OCI-M2 (cell line): ENCODE data around the gene MTIF2.
A peak's percentile ranks its signal among the peaks of the same experiment; 100 is the strongest.
"Not testable (repeated sequence)": the region's sequence is repeated elsewhere in the genome, so short reads cannot be mapped to it uniquely, and the experiment has no call there.

Experiments used
- DNase-seq: peaks from one replicate; lab custom pipeline; 2025; ENCODE audit not compliant: unreplicated experiment; lab: John Stamatoyannopoulos, UW

The MTIF2 gene

GRCh38 chr2:55268907-55269644 is at the start of gene MTIF2:
Gene MTIF2 (minus strand): TSS chr2:55269231. CDS start chr2:55263858, 5,373 bp downstream.
- peak; percentile 38 for DNase-seq

DNA sequence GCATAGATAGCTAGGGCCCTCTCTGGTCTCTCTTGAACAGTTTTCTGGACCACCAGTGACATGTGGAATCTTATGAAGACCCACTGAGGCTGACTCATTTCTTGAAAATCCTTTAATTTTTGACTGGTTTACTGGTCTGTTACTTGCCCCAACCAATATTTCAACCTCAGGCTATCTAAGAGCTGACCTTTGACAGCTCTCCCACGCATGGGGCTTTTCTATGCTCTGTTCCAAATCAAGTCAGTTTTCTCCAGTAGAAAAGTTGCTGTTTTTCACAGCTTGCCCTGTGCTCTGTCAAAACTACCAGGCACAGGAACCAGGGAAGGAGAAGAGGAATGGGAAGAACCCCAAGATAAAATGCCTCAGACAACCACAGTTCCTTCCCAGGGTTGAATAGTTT is 46.0 kb upstream of the MTIF2 start:
- no peak for DNase-seq

GRCh38 chr2:55311444-55311870 is 42.4 kb upstream of the MTIF2 start:
- no peak for DNase-seq

GRCh38 chr2:55309446-55309845 is 40.4 kb upstream of the MTIF2 start:
- no peak for DNase-seq

DNA sequence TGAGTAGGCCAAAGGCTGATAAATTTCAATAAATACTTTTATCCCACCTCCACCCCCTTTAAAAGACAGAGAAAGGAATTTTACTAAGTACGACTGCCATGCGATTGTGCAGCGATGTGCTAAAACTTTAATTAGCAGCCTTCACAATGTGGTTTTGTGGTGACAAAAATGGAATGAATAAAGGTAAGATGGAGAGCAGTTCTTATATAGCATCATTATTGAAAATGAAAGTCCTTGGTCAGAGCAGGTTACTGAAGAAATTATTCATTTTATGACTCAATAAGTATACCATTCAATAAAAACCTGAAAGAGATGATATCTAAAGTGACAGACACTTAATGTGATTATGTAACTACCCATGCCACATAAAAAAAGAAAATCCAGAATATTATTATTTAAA is 33.2 kb upstream of the MTIF2 start:
- no peak for DNase-seq

GRCh38 chr2:55301277-55301676 is 32.2 kb upstream of the MTIF2 start:
- DNase-seq, result no peak

GRCh38 chr2:55296393-55296792 is 27.4 kb upstream of the MTIF2 start:
- DNase-seq, result no peak

GRCh38 chr2:55283083-55283482 is 14.1 kb upstream of the MTIF2 start:
- no peak for DNase-seq

DNA sequence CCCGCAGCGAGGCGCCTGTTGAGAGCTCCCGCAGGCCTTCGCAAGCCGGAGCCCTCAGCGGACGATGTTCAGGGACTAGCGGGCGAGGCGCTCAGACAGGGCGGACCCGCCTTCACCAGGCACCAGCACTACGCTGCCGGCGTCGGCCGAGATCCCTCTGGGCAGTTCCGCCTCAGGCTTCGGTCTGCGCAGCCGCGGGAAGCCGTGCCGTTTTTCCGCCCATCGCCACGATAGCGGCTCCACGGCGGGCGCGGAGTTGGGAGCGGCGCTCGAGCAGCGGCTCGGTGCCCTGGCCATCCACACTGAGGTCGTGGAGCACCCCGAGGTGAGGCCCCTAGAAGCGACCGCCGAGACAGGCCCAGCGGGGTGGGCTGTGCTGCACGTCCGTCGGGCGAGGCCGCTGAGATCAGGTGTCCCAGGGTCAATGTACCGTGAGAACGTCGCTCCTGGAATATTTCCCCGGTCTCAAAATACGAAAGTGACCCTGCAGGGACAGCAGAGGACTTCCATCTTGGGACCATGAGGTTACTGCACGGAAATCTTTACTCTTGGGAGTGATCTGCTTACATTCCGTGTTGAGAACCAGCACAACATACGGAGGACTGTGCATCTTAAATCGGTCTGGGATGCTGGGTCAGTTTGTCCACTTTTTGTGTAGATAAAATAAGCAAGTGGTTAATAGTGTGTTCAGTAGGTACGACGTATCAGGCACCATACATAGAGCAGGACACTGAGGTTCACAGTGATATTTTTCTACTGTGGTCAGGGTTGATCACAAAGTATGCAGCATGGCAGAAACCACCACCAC is 13.3 kb upstream of the MTIF2 start:
- DNase-seq, result peak; percentile 51

- not testable (repeated sequence) for DNase-seq
These were observed 12.0 kb upstream of the MTIF2 start for GRCh38 chr2:55280851-55281546.

DNA sequence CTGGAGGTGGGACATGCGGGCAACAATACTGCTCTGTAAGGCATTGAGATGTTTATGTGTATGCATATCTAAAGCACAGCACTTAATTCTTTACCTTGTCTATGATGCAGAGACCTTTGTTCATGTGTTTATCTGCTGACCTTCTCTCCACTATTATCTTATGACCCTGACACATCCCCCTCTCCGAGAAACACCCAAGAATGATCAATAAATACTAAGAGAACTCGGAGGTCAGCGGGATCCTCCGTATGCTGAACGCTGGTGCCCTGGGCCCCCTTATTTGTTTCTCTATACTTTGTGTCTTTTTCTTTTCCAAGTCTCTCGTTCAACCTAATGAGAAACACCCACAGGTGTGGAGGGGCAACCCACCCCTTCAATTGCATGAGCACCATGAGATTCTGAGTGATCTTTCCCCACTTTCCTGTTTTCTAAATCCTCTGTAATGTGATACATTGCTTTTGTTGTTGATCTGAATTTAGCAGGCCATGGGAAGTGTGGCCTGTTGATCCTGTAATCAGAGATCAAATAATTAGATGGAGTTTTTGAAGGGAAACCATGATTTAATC is 10.9 kb upstream of the MTIF2 start:
- not testable (repeated sequence) for DNase-seq

DNA sequence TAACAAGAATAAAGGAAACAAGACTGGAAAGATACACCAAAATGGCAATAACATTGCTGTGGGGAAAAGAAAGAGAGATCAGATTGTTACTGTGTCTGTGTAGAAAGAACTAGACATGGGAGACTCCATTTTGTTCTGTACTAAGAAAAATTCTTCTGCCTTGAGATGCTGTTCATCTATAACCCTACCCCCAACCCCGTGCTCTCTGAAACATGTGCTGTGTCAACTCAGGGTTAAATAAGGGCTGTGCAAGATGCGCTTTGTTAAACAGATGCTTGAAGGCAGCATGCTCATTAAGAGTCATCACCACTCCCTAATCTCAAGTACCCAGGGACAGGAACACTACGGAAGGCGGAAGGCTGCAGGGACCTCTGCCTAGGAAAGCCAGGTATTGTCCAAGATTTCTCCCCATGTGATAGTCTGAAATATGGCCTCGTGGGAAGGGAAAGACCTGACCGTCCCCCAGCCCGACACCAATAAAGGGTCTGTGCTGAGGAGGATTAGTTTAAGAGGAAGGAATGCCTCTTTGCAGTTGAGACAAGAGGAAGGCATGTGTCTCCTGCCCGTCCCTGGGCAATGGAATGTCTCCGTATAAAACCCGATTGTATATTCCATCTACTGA is 10.3 kb upstream of the MTIF2 start:
- DNase-seq, result not testable (repeated sequence)

DNA sequence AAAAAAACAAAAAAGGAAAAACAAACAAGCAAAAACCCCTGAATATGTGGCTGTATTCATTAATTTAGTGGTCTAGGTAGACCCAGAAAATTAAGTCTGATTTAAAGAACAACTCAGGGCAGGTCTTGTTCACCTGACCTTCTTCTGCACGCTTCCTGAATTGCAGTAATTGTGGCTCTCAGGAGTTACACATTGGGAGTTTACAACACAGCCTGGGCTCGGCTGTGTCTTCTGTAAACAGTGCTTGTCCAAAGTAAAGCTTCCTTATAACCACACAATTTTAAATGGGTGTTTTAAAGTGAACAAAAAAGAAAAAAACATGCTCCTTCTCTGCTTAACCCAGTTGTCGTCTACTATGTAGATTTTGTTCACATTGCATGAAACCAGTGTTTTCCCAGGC is 8.3 kb upstream of the MTIF2 start:
- DNase-seq, result no peak

DNA sequence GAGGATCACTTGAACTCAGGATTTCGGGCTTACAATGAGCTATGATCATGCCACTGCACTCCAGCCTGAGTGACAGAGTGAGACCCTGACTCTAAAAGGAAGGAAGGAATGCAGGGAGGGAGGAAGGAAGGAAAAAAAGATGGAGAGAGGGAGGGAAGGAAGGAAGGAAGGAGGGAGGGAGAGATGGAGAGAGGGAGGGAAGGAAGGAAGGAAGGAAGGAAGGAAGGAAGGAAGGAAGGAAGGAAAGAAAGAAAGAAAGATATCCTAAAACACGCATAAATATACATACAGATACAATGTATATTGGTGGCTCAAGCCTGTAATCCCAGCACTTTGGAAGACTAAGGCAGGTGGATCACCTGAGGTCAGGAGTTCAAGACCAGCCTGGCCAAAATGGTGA is 5.3 kb upstream of the MTIF2 start:
- not testable (repeated sequence) for DNase-seq

- DNase-seq, result peak; percentile 4
These were observed 587 bp upstream of the MTIF2 start for GRCh38 chr2:55269645-55269990.

DNA sequence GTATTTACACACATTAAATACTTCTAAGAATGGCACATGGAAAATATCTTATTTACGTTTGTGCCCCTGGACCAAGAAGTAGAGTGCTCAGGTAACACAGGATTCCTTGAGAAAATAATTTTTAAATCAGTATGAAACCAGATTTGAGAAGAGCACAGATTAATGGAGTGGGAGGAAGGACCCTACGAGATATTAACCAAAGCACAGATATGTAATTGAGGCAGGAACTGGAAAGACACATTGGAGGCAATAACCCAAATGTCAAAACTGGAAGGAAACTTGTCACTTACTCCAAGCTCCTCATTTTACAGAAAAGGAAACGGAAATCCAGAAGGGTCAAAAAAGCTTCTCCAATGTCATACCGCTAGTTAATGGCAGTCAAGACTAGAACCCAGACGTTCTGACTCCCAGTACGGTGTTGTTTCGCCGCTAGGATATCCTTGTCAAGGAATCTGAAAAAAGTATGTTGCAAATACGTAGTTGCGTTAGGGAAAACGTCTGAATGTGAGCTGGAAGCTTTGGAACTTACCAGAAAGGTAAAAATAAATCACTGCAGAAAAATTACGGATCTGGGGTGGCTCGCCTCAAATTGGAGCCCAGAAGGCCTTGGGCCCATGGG is 634 bp downstream of the MTIF2 start:
- no peak for DNase-seq

GRCh38 chr2:55259586-55259985 is 9.4 kb downstream of the MTIF2 start:
- DNase-seq, result not testable (repeated sequence)

DNA sequence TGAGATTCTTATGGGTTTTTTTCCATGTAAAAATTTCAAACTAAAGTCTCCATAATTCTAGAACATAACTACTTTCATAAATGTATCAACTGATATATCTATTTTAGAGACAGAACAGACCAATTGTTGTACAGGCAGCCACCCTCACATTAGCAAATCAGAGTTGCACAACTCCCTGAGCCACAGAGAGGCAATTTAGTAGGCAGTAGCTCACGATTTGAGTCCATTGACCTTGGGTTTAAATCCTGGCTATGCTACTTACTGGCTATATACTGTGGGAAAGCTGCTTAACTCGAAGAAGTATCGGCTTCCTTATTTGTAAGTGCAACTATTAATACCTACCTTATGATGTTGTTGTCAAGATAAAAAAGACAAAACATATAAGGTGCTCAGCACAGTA is 16.2 kb downstream of the MTIF2 start:
- no peak for DNase-seq

DNA sequence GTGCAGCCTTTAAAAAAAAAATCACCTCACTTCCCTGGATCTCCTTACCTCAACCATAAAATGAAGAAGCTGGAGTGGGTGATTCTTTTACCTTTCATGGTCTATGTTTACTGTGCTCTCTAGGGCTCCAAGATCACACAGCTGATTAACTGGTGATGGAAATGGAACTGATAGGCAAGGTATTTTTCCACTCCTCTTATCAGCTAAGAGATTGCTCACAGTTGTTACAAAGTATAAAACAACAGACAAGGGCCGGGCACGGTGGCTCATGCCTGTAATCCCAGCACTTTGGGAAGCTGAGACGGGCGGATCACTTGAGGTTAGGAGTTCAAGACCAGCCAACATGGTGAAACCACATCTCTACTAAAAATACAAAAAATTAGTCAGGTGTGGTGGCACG is 22.0 kb downstream of the MTIF2 start:
- DNase-seq, result no peak

GRCh38 chr2:55245411-55245810 is 23.6 kb downstream of the MTIF2 start:
- no peak for DNase-seq

DNA sequence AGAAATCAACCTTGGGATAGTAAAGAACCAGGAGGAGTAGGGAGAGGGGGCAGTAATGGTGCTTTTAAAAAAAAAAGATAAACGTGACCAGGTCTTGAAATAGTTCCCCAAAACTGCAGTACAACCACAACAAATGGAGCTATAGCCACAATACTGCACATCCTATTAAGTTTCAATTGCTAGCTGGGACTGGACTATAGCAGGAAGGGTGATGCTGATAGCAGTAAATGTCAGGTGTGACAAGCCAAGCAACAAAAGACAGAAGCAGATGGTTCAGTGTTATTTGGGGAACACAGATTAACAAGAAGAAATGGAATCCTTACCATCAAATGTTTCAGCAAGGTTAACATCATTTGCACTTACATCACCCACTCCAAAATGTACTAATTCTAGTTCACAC is 26.4 kb downstream of the MTIF2 start:
- DNase-seq, result no peak
